ENCODE measurements around the gene KCND3. TPM values are rescaled to one million over a fixed set of nuclear protein-coding genes. Genes with fewer than 3 reads are reported as not detected.

KCND3 gene
- total RNA-seq, 1 donor from 2014 or later: 3.7 TPM

DNA sequence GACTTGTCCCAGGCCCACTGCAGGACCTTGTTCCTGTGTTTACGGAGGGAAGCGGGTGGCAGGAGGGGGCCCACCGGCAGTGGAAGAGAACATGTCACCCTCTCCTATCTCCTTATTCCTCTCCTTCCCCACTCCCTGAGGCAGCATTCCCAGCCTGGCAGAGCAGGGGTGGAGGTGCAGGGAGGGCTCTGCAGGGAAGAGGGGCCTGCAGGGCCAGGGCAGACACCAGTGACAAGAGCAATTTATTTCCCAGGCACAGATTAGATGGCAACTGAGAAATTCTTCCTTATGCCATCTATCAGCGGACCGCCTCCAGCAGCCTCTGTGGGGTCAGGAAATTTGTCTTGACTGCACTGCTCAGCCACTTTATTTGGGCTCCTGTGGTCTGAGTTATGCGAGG is 127.9 kb downstream of the KCND3 start:
- TF ChIP-seq, protein P1, sequence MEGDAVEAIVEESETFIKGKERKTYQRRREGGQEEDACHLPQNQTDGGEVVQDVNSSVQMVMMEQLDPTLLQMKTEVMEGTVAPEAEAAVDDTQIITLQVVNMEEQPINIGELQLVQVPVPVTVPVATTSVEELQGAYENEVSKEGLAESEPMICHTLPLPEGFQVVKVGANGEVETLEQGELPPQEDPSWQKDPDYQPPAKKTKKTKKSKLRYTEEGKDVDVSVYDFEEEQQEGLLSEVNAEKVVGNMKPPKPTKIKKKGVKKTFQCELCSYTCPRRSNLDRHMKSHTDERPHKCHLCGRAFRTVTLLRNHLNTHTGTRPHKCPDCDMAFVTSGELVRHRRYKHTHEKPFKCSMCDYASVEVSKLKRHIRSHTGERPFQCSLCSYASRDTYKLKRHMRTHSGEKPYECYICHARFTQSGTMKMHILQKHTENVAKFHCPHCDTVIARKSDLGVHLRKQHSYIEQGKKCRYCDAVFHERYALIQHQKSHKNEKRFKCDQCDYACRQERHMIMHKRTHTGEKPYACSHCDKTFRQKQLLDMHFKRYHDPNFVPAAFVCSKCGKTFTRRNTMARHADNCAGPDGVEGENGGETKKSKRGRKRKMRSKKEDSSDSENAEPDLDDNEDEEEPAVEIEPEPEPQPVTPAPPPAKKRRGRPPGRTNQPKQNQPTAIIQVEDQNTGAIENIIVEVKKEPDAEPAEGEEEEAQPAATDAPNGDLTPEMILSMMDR (IDR thresholded peaks at IDR 0.05; ENCODE audit: partially characterized antibody, unreplicated experiment): no peak
- Mint-ChIP-seq H3K4me3 (ENCODE audit: unreplicated experiment) (no peak overlapping the region), H3K36me3 (ENCODE audit: unreplicated experiment) (no peaks in the 10 kb centered on the region), H3K9me3 (ENCODE audit: unreplicated experiment) (peaks cover 5% of the 10 kb centered on the region), H3K27me3 (ENCODE audit: unreplicated experiment) (peaks cover 2% of the 10 kb centered on the region), H3K27ac (ENCODE audit: unreplicated experiment) (no peak overlapping the region), H3K4me1 (ENCODE audit: low read depth, unreplicated experiment) (peaks cover 12% of the 10 kb centered on the region)
- DNase-seq: no peak

DNA sequence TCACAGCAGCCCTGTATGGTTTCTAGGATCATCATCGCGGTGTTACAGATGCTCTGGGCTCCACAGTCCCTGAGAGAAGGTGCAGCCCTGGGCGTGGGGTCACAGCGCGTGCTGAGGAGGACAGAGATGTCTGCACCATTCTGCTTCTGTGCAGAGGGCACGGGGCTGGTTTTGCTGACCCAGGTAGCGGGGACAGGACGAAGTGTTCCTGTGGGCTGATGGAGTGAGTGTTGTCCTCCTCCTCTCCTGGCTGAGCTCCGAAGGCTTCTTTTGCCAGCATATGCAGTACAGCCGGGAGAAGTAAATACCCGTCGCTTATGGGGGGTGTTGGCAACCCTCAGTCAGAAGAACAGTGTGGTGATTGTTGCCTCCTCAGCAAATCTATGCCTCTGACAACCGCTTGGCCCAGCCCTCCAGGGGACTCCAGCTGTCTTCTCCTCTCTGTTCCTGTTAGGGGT is 132.2 kb downstream of the KCND3 start:
- TF ChIP-seq, protein P1 (IDR thresholded peaks at IDR 0.05; ENCODE audit: partially characterized antibody, unreplicated experiment): no peak
- Mint-ChIP-seq H3K27me3 (ENCODE audit: unreplicated experiment) (peaks cover 4% of the 10 kb centered on the region), H3K4me1 (ENCODE audit: low read depth, unreplicated experiment) (peaks cover 23% of the 10 kb centered on the region), H3K36me3 (ENCODE audit: unreplicated experiment) (no peaks in the 10 kb centered on the region), H3K9me3 (ENCODE audit: unreplicated experiment) (peaks cover 8% of the 10 kb centered on the region), H3K27ac (ENCODE audit: unreplicated experiment) (peak overlapping the region; percentile 34), H3K4me3 (ENCODE audit: unreplicated experiment) (peak overlapping the region; percentile 6)
- DNase-seq: no peak

DNA sequence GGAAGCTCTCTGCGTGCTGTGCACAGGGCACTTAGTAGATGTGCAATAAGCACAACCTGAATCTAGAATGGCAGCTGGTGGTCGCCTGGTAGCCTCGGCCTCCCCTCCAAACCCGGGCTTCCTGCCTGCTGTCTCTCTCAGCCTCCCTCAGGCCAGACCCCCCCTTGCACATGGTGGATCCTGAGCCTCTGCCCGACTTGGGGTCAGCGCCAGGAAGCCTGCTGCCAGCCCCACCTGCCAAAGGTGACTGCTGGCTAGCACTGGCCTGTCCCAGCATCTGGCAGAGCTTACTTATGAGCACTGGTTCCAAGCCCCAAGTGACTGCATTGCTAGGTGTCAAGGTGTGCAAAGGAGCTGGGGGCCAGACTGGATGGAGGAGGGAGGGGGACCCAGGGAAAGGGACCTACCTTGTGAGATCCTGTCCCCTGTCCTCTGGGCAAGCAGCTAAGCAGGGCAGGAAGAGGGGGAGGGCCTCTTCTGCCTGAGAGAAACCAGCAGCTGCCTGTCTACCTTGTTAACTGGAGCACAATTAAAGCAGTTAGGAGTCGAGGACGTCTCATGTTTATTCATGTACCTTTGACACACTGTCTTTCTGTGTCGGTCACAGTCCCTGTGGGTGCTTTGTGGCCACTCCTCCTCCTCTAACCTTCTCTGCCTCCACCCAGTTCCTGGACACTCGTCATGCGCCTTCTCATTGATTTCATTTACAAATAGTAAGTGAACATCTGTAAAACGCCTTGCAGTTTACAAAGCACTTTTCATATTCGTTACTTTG is 132.9 kb downstream of the KCND3 start:
- peak overlapping the region; percentile 6 for H3K4me3 Mint-ChIP-seq (ENCODE audit: unreplicated experiment)
- H3K27me3 Mint-ChIP-seq (ENCODE audit: unreplicated experiment): peaks cover 9% of the 10 kb centered on the region
- peak overlapping the region; percentile 34 for H3K27ac Mint-ChIP-seq (ENCODE audit: unreplicated experiment)
- peaks cover 8% of the 10 kb centered on the region for H3K9me3 Mint-ChIP-seq (ENCODE audit: unreplicated experiment)
- peaks cover 29% of the 10 kb centered on the region for H3K4me1 Mint-ChIP-seq (ENCODE audit: low read depth, unreplicated experiment)
- TF ChIP-seq, protein P1 (IDR thresholded peaks at IDR 0.05; ENCODE audit: partially characterized antibody, unreplicated experiment): no peak
- no peaks in the 10 kb centered on the region for H3K36me3 Mint-ChIP-seq (ENCODE audit: unreplicated experiment)
- DNase-seq: no peak

DNA sequence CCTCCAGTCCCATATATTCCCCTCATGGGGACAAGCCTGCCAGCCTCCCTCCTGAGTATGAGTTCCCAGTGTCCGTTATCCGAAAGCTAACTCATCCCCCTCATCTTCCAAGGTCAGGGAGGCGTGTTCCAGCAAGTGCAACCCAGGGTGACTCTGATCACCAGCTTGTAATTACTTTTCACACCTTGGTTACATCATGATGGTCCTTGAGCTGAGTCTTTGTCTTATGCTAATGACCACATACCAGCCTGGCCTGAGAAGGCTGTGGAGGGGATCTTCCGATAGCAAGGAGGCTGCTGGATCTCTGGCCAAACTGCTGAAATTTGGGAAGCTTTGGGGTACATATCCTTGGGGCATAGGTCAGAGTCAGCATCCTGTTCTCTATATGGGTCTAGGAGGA is 134.2 kb downstream of the KCND3 start:
- no peak for DNase-seq
- H3K36me3 Mint-ChIP-seq (ENCODE audit: unreplicated experiment): no peaks in the 10 kb centered on the region
- H3K4me1 Mint-ChIP-seq (ENCODE audit: low read depth, unreplicated experiment): peaks cover 39% of the 10 kb centered on the region
- peaks cover 10% of the 10 kb centered on the region for H3K9me3 Mint-ChIP-seq (ENCODE audit: unreplicated experiment)
- H3K27me3 Mint-ChIP-seq (ENCODE audit: unreplicated experiment): peaks cover 11% of the 10 kb centered on the region
- H3K4me3 Mint-ChIP-seq (ENCODE audit: unreplicated experiment): no peak overlapping the region
- TF ChIP-seq, protein P1 (IDR thresholded peaks at IDR 0.05; ENCODE audit: partially characterized antibody, unreplicated experiment): no peak
- H3K27ac Mint-ChIP-seq (ENCODE audit: unreplicated experiment): no peak overlapping the region

DNA sequence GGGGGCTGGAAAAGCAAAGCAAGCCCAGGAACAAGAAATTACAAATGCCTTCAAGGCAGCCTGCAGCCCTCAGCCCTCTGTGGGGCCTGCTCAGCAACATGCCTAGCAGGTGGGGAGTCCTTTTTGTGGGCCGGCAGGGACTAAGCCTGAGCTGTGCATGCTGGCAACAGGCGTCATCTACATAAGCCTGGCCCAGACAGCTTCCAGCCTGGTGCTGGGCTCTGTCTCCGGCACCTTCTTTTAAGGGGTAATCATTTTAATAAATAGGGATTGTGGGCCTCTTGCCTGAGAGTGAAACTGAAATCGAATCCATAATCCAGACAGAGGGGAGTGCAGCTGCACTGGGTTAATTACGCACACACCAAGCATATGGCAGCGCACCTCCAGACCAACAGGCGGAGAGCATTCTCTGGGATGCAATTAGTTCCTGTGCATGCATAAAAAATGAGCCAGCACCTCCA is 137.2 kb downstream of the KCND3 start:
- peak overlapping the region; percentile 37 for H3K4me3 Mint-ChIP-seq (ENCODE audit: unreplicated experiment)
- no peaks in the 10 kb centered on the region for H3K36me3 Mint-ChIP-seq (ENCODE audit: unreplicated experiment)
- H3K27ac Mint-ChIP-seq (ENCODE audit: unreplicated experiment): peak overlapping the region; percentile 79
- peaks cover 19% of the 10 kb centered on the region for H3K27me3 Mint-ChIP-seq (ENCODE audit: unreplicated experiment)
- H3K9me3 Mint-ChIP-seq (ENCODE audit: unreplicated experiment): peaks cover 17% of the 10 kb centered on the region
- peak; percentile 34 for DNase-seq
- TF ChIP-seq, protein P1 (IDR thresholded peaks at IDR 0.05; ENCODE audit: partially characterized antibody, unreplicated experiment): no peak
- H3K4me1 Mint-ChIP-seq (ENCODE audit: low read depth, unreplicated experiment): peaks cover 58% of the 10 kb centered on the region
